HL-60 (cell line): ENCODE results near the gene BRD3OS.

Source experiments
- DNase-seq, 2 experiments: peaks; one replicate each; pipeline ENCODE4 v3.0.0-alpha.2; 2010 to 2020; ENCODE audit warnings: low read depth in 1 of 2, low spot score in 1 of 2
- H3K27ac ChIP-seq: fragments of 250-450 bp; sonication (Bioruptor Pico); replicated peaks from 2 replicates; pipeline ENCODE4 v1.5.1; 2020; ENCODE audit warnings: mild to moderate bottlenecking, moderate library complexity
- H3K27me3 ChIP-seq: fragments of 250-450 bp; sonication (Bioruptor Pico); 2 replicates; pipeline ENCODE4 v1.5.1; 2021; ENCODE audit warnings: mild to moderate bottlenecking, moderate library complexity; ENCODE audit not compliant: insufficient read depth, poor library complexity, severe bottlenecking
- H3K4me3 ChIP-seq: replicated peaks from 2 replicates; pipeline ENCODE4 v1.5.1; 2011; ENCODE audit warnings: mild to moderate bottlenecking, control low read depth, low read length; ENCODE audit not compliant: insufficient read depth
- GABPA ChIP-seq: IDR thresholded peaks from 2 replicates; pipeline ENCODE4 v1.6.1; 2012; ENCODE audit warnings: low read depth
- POLR2AphosphoS5 ChIP-seq: IDR thresholded peaks from 2 replicates; pipeline ENCODE4 v1.6.1; 2012; ENCODE audit warnings: low read depth
- SPI1 ChIP-seq: IDR thresholded peaks from 2 replicates; pipeline ENCODE4 v1.6.1; 2012; ENCODE audit warnings: low read depth, mild to moderate bottlenecking, borderline replicate concordance
- TF ChIP-seq, protein P1 (sequence below): IDR thresholded peaks from one replicate; pipeline ENCODE4 v1.5.1; 2011; ENCODE audit warnings: low read length, control low read depth, inconsistent platforms; ENCODE audit not compliant: insufficient read depth
- TF ChIP-seq, protein P2 (sequence below): IDR thresholded peaks from 2 replicates; pipeline ENCODE4 v1.6.1; 2012; ENCODE audit warnings: low read depth; ENCODE audit not compliant: insufficient replicate concordance

The BRD3OS gene

DNA sequence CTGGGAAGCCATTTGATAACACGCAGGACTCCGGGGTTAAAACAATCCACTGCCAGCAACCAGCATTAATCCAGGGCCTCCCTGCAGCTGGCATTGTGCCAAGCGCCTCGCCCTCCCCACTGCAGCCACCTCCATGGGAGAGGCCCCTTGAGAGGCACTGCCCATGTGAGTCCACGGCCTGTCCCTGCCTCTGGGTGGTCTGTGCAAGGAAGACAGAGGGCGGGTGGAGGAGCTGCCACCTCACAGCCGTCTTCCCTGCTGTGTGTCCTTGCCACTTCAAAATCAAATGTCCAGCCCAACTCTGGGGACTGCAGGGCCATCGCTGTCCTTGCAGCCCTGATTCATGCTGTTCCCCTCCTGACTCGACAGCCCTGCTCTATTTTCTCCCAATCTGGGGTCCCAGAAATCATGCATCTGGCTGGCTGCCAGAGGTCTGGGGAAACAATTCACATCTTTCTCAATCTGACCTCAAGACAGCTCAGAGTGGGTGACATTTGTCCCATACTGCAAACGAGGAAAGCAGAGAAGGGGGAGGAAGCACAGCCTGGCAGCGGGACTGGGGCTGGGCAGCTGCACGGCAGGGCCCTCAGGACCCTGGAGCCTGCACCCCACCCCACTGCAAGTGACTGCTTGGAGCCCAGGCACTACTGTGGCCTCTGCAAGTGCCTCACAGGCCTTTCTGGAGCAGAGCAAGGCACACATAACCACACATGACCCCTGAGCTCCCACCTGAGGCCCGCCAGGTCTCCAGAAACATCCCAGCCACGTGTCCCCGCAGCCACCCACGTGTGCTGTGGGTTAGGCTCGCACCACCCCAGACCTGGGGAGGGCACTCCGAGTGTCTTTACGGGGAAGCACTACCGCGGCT is 15.7 kb downstream of the BRD3OS start:
- Histone ChIP-seq H3K27ac (no peak overlapping the region), H3K27me3 (no peaks in the 10 kb centered on the region), H3K4me3 (no peak overlapping the region)
- no peak for TF ChIP-seq GABPA
- no peak for TF ChIP-seq SPI1
- TF ChIP-seq, protein P1, sequence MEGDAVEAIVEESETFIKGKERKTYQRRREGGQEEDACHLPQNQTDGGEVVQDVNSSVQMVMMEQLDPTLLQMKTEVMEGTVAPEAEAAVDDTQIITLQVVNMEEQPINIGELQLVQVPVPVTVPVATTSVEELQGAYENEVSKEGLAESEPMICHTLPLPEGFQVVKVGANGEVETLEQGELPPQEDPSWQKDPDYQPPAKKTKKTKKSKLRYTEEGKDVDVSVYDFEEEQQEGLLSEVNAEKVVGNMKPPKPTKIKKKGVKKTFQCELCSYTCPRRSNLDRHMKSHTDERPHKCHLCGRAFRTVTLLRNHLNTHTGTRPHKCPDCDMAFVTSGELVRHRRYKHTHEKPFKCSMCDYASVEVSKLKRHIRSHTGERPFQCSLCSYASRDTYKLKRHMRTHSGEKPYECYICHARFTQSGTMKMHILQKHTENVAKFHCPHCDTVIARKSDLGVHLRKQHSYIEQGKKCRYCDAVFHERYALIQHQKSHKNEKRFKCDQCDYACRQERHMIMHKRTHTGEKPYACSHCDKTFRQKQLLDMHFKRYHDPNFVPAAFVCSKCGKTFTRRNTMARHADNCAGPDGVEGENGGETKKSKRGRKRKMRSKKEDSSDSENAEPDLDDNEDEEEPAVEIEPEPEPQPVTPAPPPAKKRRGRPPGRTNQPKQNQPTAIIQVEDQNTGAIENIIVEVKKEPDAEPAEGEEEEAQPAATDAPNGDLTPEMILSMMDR, result no peak
- TF ChIP-seq, protein P2, sequence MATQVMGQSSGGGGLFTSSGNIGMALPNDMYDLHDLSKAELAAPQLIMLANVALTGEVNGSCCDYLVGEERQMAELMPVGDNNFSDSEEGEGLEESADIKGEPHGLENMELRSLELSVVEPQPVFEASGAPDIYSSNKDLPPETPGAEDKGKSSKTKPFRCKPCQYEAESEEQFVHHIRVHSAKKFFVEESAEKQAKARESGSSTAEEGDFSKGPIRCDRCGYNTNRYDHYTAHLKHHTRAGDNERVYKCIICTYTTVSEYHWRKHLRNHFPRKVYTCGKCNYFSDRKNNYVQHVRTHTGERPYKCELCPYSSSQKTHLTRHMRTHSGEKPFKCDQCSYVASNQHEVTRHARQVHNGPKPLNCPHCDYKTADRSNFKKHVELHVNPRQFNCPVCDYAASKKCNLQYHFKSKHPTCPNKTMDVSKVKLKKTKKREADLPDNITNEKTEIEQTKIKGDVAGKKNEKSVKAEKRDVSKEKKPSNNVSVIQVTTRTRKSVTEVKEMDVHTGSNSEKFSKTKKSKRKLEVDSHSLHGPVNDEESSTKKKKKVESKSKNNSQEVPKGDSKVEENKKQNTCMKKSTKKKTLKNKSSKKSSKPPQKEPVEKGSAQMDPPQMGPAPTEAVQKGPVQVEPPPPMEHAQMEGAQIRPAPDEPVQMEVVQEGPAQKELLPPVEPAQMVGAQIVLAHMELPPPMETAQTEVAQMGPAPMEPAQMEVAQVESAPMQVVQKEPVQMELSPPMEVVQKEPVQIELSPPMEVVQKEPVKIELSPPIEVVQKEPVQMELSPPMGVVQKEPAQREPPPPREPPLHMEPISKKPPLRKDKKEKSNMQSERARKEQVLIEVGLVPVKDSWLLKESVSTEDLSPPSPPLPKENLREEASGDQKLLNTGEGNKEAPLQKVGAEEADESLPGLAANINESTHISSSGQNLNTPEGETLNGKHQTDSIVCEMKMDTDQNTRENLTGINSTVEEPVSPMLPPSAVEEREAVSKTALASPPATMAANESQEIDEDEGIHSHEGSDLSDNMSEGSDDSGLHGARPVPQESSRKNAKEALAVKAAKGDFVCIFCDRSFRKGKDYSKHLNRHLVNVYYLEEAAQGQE, result no peak
- no peak for TF ChIP-seq POLR2AphosphoS5
- DNase-seq, result no peak

DNA sequence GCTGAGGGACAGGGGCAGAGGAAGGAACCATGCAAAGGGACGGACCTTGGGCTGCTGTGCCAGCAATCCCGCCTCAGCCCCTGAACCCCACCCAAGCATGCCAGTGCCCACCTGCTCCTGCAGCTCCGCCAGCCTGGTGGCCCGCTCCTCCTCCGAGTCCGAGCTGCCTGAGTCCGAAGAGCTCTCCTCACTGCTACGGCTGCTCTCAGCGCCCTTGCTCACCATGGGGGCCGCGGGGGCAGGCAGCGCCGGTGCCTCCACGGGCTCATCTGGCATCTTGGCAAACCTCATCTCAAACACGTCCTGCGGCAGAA is 16.3 kb downstream of the BRD3OS start:
- H3K4me3 ChIP-seq, result no peak overlapping the region
- TF ChIP-seq GABPA, result no peak
- TF ChIP-seq, protein P2, result no peak
- TF ChIP-seq POLR2AphosphoS5, result no peak
- no peaks in the 10 kb centered on the region for H3K27me3 ChIP-seq
- no peak overlapping the region for H3K27ac ChIP-seq
- no peak for DNase-seq

DNA sequence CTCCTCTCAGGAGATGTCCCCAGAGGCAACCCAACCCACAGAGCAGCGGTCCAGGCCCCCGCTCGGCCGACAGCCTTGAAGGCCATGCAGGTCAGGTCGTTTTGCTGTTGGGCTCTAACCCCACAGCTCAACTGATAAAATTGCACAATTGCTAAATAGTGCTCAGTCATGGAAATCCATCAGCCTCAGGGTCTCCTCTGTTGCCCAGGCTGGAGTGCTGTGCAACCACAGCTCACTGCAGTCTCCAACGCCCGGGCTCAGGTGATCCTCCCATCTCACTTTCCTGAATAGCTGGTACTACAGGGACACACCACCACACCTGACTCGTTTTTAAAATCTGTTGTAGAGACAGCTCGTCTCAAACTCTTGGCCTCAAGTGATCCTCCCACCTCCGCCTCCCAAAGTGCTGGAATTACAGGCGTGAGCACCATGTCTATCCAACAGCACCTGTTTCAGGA is 18.3 kb downstream of the BRD3OS start:
- DNase-seq, result no peak
- Histone ChIP-seq H3K27me3 (no peaks in the 10 kb centered on the region), H3K27ac (no peak overlapping the region), H3K4me3 (no peak overlapping the region)
- TF ChIP-seq, protein P1, result no peak
- TF ChIP-seq GABPA (no peak), SPI1 (no peak), POLR2AphosphoS5 (no peak)
- TF ChIP-seq, protein P2, result no peak
